ENCODE results near the gene CLEC18B. TPM values are rescaled to one million over a fixed set of nuclear protein-coding genes. Genes with fewer than 3 reads are reported as not detected.
"Not testable (repeated sequence)": the region's sequence is repeated elsewhere in the genome, so short reads cannot be mapped to it uniquely, and the experiment has no call there.

The CLEC18B gene
- polyA plus RNA-seq (2013, experiment 1 of 2), result 2.1 TPM
- 4.7 TPM for polyA plus RNA-seq (2013, experiment 2 of 2)

DNA sequence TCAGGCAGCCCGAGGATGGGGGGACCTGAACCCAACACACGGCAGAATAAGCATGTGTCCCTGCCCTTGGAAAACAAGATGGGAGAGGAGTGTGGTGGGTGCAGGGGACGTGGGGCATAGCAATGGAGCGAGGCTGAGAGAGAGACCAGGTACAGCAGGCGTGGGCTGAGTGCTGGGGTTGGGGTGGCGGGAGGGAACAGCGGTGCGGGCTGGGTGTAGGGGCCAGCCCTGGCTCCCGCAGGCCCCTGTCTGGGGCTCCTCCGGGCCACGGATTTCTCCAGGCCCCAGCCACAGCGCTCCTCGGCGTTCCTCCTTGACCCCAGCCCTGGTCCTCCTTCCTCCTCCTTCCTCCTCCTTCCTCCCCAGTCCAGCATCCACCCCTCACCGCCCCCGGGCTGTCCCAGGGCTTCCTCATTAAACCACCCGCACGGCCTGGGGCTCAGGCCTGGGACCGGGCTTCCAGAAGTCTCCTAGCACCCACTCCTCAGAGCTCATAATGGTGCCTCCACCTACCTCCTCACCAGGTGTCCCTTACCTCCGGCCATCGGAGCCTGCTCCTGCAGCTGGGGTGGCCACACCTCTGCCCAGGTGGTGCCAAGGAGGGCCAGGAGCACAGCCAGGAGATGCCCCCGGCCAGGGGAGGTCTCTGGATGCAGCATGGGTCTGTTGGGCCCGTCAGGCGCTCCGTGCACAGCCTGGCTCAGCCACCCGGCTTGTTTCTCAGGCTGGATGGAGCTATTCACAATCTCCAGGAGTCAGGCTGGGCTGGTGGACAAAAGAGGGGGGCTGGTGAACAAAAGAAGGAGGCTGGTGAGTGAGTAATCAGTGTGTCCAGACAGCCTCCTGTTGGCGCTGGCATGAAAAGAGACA lies at the start of gene CLEC18B:
TSS of gene CLEC18B (minus strand) at position 867 of the 870 bp plus-strand sequence. CDS start at position 659, 208 bp downstream.
- H3K9ac ChIP-seq (ENCODE audit: low read depth, low read length); H3K4me1 ChIP-seq (ENCODE audit: insufficient read depth, low read length); H3K36me3 ChIP-seq (ENCODE audit: insufficient read depth, low read length); H3K4me3 ChIP-seq (ENCODE audit: low read length); H3K27me3 ChIP-seq (ENCODE audit: insufficient read depth, low read length); H3K9me3 ChIP-seq (ENCODE audit: insufficient read depth, low read depth, low read length); H3K27ac ChIP-seq (ENCODE audit: low read depth, low read length): not testable (repeated sequence)
- 86% methylated on average over 3 of the region's 27 CpGs for WGBS

DNA sequence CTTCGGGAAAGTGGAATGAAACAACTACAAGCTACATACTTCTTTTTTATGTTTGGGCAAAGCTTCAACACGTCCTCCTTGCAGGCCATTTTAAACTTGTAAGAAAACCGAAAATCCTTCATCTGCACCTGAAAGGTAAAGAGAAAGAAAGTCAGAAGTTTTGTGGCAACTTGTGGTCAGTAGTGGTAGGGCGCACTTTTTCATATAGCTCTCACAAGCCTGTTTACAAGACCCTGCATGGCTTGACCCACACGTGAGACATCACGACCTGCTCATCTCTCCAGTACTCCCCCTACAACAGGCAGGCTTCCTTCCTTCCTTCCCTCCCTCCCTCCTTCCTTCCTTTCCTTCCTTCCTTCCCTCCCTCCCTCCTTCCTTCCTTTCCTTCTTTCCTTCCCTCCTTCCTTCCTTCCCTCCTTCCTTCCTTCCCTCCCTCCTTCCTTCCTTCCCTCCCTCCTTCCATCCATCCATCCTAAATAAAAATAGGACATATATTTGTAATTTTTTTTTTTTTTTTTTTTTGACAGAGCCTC lies 48.7 kb upstream of the CLEC18B start:
- Histone ChIP-seq H3K36me3 (ENCODE audit: insufficient read depth, low read length) (peaks cover 91% of the 10 kb centered on the region), H3K27ac (ENCODE audit: low read depth, low read length) (no peak overlapping the region), H3K4me1 (ENCODE audit: insufficient read depth, low read length) (no peaks in the 10 kb centered on the region), H3K9ac (ENCODE audit: low read depth, low read length) (no peak overlapping the region), H3K27me3 (ENCODE audit: insufficient read depth, low read length) (no peaks in the 10 kb centered on the region), H3K4me3 (ENCODE audit: low read length) (no peak overlapping the region), H3K9me3 (ENCODE audit: insufficient read depth, low read depth, low read length) (no peaks in the 10 kb centered on the region)
- WGBS, result 91% methylated on average over 5 of the region's 6 CpGs

DNA sequence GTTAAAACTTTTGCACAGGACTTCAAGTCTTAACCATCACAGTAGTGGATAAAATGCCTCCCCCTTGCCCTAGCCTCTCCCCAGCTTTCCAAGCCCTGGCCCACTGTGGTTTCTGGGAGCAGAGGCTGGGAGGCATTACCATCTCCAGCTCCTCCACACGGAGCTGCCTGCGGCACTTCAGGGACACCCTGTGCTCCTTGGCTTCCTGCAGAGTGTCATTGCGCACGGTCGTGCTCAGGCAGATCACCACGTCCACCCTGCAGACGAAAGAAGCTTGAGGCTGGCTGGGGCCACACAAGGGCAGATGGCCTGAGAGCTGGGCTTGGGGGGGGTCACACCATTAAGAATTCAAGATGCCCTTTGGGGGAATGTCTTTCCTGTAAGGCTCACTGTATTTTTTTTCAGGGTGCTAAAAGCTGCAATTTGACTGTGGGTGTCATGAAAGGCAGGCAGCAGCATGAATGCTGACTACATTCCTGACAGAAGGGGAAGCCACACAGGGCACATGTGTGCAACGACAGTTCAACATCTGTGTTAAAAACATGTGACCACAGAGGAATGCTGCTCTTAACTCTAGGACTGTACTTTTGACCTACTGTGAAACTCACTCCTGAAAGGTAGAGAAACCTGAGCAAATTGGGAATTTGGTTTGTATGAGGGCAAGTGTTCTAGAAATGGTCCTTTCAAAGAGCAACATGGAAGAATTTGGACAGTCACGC lies 47.7 kb upstream of the CLEC18B start:
- Histone ChIP-seq H3K4me3 (ENCODE audit: low read length) (no peak overlapping the region), H3K9me3 (ENCODE audit: insufficient read depth, low read depth, low read length) (no peaks in the 10 kb centered on the region), H3K4me1 (ENCODE audit: insufficient read depth, low read length) (no peaks in the 10 kb centered on the region), H3K36me3 (ENCODE audit: insufficient read depth, low read length) (peaks cover 92% of the 10 kb centered on the region), H3K9ac (ENCODE audit: low read depth, low read length) (no peak overlapping the region), H3K27me3 (ENCODE audit: insufficient read depth, low read length) (no peaks in the 10 kb centered on the region), H3K27ac (ENCODE audit: low read depth, low read length) (no peak overlapping the region)
- 96% methylated on average over 9 of the region's 9 CpGs for WGBS

DNA sequence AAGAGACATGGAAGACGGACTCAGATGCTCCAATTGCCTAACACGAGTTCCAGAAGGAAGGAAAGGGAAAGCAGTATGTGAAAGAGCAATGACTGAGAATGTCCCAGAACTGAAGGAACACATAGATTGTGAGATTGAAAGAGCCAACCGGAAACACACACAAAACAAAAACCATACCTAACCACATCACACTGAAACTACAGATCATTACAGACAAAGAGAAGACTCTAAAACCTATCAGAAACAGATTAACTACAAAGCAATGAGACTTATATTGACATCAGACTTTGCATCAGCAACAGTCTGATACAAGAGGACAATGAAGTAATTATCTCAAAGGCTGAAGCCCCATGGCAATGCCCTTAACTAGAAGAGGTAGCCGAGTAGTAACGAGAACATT lies 45.6 kb upstream of the CLEC18B start:
- WGBS, result 97% methylated on average over 5 of the region's 5 CpGs
- no peak overlapping the region for H3K4me3 ChIP-seq (ENCODE audit: low read length)

DNA sequence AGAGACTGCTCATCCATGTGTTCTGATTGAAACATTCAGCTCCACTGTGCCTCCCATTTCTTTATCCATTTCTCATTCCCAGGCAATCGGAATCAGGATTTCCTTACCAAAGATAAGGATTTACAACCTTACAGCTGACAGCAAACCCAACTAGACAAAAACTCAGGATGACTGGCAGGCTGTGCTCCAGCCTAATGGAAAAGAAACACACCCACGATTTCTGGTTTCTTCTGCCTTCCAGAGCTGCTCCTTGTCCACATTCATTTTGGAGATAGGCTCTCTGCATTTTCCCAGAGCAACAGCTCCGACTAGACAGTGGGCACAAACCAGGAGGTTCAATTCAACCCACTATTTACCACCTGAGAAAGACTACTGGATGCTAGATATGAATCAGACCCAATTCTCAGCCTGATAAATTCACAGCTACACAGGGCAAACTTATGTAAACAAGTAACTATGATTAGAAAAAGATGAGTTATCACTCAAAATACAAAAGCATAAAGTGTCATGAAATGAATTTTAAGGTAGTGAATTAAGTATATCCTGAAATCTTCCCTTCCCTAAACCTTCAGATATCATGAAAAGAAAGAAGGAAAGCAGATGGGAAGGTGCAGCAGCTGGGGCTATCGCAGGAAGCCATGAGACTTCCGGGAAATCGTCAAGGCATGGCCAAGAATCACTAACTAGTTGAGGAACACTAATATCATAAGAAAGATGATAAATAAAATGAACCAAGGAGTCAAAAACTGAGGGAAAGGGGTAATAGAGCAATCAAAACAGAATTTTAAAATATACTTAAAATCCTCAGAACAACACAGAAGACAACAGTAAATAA lies 44.8 kb upstream of the CLEC18B start:
- H3K9me3 ChIP-seq (ENCODE audit: insufficient read depth, low read depth, low read length), result no peaks in the 10 kb centered on the region
- H3K4me1 ChIP-seq (ENCODE audit: insufficient read depth, low read length), result no peaks in the 10 kb centered on the region
- no peak overlapping the region for H3K9ac ChIP-seq (ENCODE audit: low read depth, low read length)
- 89% methylated on average over 6 of the region's 6 CpGs for WGBS
- no peak overlapping the region for H3K4me3 ChIP-seq (ENCODE audit: low read length)
- no peaks in the 10 kb centered on the region for H3K27me3 ChIP-seq (ENCODE audit: insufficient read depth, low read length)
- peaks cover 93% of the 10 kb centered on the region for H3K36me3 ChIP-seq (ENCODE audit: insufficient read depth, low read length)
- no peak overlapping the region for H3K27ac ChIP-seq (ENCODE audit: low read depth, low read length)

More for the DNA sequence above, 45.6 kb upstream of the CLEC18B start:
- Histone ChIP-seq H3K36me3 (ENCODE audit: insufficient read depth, low read length) (peaks cover 96% of the 10 kb centered on the region), H3K9me3 (ENCODE audit: insufficient read depth, low read depth, low read length) (no peaks in the 10 kb centered on the region), H3K27me3 (ENCODE audit: insufficient read depth, low read length) (no peaks in the 10 kb centered on the region), H3K9ac (ENCODE audit: low read depth, low read length) (no peak overlapping the region), H3K27ac (ENCODE audit: low read depth, low read length) (no peak overlapping the region), H3K4me1 (ENCODE audit: insufficient read depth, low read length) (no peaks in the 10 kb centered on the region)

DNA sequence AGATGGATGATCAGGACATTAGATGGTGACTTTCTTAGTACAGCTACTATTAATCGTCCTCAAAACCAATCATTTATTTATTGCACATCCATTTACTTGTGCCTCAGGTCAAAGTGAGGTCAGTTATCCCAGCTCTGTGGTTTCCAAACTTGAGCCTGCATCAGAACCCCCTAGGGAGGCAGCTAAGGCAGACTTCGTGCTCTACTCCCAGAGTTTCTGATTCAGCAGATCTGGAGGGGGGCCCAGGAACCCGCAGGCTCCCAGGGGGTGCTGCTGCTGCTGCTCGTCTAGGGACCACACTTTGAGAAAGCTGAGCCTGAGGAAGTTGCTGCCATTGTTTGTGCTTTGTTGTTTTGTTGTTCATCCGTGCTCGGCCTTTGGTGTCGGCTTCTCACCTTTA lies 44.0 kb upstream of the CLEC18B start:
- H3K27ac ChIP-seq (ENCODE audit: low read depth, low read length), result no peak overlapping the region
- H3K4me1 ChIP-seq (ENCODE audit: insufficient read depth, low read length), result no peaks in the 10 kb centered on the region
- H3K27me3 ChIP-seq (ENCODE audit: insufficient read depth, low read length), result no peaks in the 10 kb centered on the region
- H3K36me3 ChIP-seq (ENCODE audit: insufficient read depth, low read length), result peaks cover 94% of the 10 kb centered on the region
- 95% methylated on average over 7 of the region's 7 CpGs for WGBS
- H3K9me3 ChIP-seq (ENCODE audit: insufficient read depth, low read depth, low read length), result no peaks in the 10 kb centered on the region
- H3K4me3 ChIP-seq (ENCODE audit: low read length), result no peak overlapping the region
- no peak overlapping the region for H3K9ac ChIP-seq (ENCODE audit: low read depth, low read length)

DNA sequence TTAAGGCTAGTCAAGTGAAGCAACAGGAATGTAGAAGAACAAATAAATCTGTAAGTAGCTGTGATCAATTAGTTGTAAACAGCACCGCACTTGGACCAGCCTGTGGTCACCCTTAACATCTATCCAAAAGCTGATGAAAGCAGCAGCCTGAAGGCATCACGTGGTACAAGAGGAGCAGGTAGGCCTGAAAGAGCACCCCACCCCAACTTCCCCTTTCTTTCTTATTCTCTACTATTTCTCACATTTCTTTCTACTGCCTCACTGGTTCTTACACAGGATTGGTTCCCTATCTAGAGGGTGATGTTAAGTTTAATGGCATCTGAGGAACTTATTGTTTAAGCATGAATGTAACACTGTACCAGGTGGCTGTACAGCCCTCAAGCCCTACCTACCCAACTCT lies 42.6 kb upstream of the CLEC18B start:
- no peaks in the 10 kb centered on the region for H3K27me3 ChIP-seq (ENCODE audit: insufficient read depth, low read length)
- peaks cover 92% of the 10 kb centered on the region for H3K36me3 ChIP-seq (ENCODE audit: insufficient read depth, low read length)
- 97% methylated on average over 2 of the region's 2 CpGs for whole genome bisulfite sequencing
- H3K9me3 ChIP-seq (ENCODE audit: insufficient read depth, low read depth, low read length), result no peaks in the 10 kb centered on the region
- H3K4me3 ChIP-seq (ENCODE audit: low read length), result no peak overlapping the region
- no peaks in the 10 kb centered on the region for H3K4me1 ChIP-seq (ENCODE audit: insufficient read depth, low read length)
- H3K9ac ChIP-seq (ENCODE audit: low read depth, low read length), result no peak overlapping the region
- no peak overlapping the region for H3K27ac ChIP-seq (ENCODE audit: low read depth, low read length)

DNA sequence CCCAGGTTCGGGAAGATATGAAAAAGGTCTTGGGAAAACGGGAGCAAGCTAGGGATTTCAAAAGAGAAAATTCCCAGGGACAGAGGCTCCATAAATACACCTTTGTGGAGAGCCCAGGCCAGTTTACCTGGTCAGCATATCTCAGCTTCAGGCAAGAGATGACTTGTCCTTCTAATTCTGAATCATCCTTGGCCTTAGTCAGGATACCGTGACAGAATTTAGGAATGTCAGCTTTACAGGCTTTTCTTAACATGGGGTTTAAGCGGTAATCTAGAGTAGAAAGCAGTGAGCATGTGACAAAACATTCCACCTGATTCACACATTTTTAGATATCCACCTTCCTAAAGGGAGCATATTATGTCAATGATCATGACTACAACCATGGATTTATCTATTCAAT lies 41.1 kb upstream of the CLEC18B start:
- Histone ChIP-seq H3K4me1 (ENCODE audit: insufficient read depth, low read length) (no peaks in the 10 kb centered on the region), H3K36me3 (ENCODE audit: insufficient read depth, low read length) (peaks cover 93% of the 10 kb centered on the region), H3K9ac (ENCODE audit: low read depth, low read length) (no peak overlapping the region), H3K9me3 (ENCODE audit: insufficient read depth, low read depth, low read length) (no peaks in the 10 kb centered on the region), H3K4me3 (ENCODE audit: low read length) (no peak overlapping the region), H3K27me3 (ENCODE audit: insufficient read depth, low read length) (no peaks in the 10 kb centered on the region), H3K27ac (ENCODE audit: low read depth, low read length) (no peak overlapping the region)
- WGBS, result 96% methylated on average over 4 of the region's 4 CpGs

DNA sequence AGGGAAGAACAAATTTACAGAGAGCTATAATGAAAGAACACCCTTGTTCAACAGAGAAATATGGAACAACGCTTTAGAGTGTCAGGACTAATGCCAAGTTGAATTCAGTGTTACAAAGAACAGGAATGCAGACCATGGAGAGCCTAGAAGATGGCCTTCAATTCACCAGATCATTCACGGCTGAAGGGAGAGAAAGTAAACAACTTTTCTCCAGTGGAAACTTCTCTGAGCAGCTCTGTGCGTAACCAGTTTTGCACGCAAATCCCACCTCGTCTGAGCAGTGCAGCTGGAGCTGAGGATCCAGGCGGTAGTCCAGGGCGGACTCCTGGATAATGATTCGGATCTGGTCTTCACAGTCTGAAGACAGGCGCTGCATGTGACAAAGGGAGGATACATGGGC lies 40.5 kb upstream of the CLEC18B start:
- WGBS, result 95% methylated on average over 9 of the region's 9 CpGs

DNA sequence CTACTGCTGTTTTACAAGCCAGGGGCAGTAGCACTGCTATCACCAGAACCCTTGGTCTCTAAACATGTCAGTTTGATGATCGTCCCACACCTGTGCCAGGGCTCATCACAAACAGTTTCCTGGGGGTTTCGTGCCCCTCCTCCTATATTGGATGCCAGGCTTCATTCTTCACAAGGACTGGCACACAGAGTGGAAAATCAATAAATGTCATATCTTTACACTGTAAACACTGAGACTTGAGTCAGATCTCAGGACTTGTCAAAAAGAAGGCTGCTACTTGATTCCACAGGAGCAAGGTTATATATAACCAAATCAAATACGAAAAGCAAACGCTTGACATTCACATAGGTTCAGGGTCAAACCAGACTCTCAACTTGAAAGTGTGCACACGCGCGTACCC lies 39.3 kb upstream of the CLEC18B start:
- 96% methylated on average over 7 of the region's 7 CpGs for WGBS
- H3K4me1 ChIP-seq (ENCODE audit: insufficient read depth, low read length), result no peaks in the 10 kb centered on the region
- H3K4me3 ChIP-seq (ENCODE audit: low read length), result no peak overlapping the region
- H3K9ac ChIP-seq (ENCODE audit: low read depth, low read length), result no peak overlapping the region
- H3K27ac ChIP-seq (ENCODE audit: low read depth, low read length), result no peak overlapping the region
- no peaks in the 10 kb centered on the region for H3K9me3 ChIP-seq (ENCODE audit: insufficient read depth, low read depth, low read length)
- H3K27me3 ChIP-seq (ENCODE audit: insufficient read depth, low read length), result no peaks in the 10 kb centered on the region
- H3K36me3 ChIP-seq (ENCODE audit: insufficient read depth, low read length), result peaks cover 93% of the 10 kb centered on the region

More for the DNA sequence above, 40.5 kb upstream of the CLEC18B start:
- H3K27me3 ChIP-seq (ENCODE audit: insufficient read depth, low read length), result no peaks in the 10 kb centered on the region
- peaks cover 93% of the 10 kb centered on the region for H3K36me3 ChIP-seq (ENCODE audit: insufficient read depth, low read length)
- no peak overlapping the region for H3K4me3 ChIP-seq (ENCODE audit: low read length)
- no peaks in the 10 kb centered on the region for H3K9me3 ChIP-seq (ENCODE audit: insufficient read depth, low read depth, low read length)
- H3K27ac ChIP-seq (ENCODE audit: low read depth, low read length), result no peak overlapping the region
- H3K4me1 ChIP-seq (ENCODE audit: insufficient read depth, low read length), result no peaks in the 10 kb centered on the region
- H3K9ac ChIP-seq (ENCODE audit: low read depth, low read length), result no peak overlapping the region

All from HUES64 (cell line).